IMR-90 (cell line): ENCODE measurements around the gene UBR4. TPM values are rescaled to one million over a fixed set of nuclear protein-coding genes. Genes with fewer than 3 reads are reported as not detected.

Experiments
- ATAC-seq: fragments of 200-7000 bp; cut with Tn5 transposase; 2 replicates; pipeline ENCODE4 v1.9.1; 2020; ENCODE audit warnings: low read depth, mild to moderate bottlenecking, moderate library complexity
- BruUV-seq: library from RNA; stranded (reverse); fragments of 400-500 nt; replicated peaks from 2 replicates; lab custom pipeline; 2021; lab: Mats Ljungman, UMichigan
- CTCF ChIA-PET: fragments of 300-600 bp; formaldehyde crosslinking; extraction: SDS; loops from one replicate; lab custom pipeline; 2021; ENCODE audit warnings: antibody characterized with exemption; lab: Yijun Ruan, JAX
- POLR2A ChIA-PET: fragments of 300-600 bp; sonication (Branson Sonifier 250); formaldehyde crosslinking; loops from one replicate; lab custom pipeline; 2022; ENCODE audit warnings: antibody characterized with exemption; ENCODE audit not compliant: unreplicated experiment; lab: Charles Lee
- DNase-seq: peaks from one replicate; pipeline ENCODE4 v3.0.0; 2013
- H2AFZ ChIP-seq: replicated peaks from 2 replicates; pipeline ENCODE3; 2013; ENCODE audit warnings: low read length, mild to moderate bottlenecking; ENCODE audit not compliant: poor library complexity
- H2AK5ac ChIP-seq: 2 replicates; pipeline ENCODE4 v1.6.1; 2013; ENCODE audit warnings: low read depth, low read length, inconsistent platforms
- H2AK9ac ChIP-seq: replicated peaks from 2 replicates; pipeline ENCODE3; 2013; ENCODE audit warnings: mild to moderate bottlenecking, low read depth, low read length, moderate library complexity; ENCODE audit not compliant: poor library complexity
- H2BK120ac ChIP-seq: 2 replicates; pipeline ENCODE4 v1.6.1; 2013; ENCODE audit warnings: low read depth, low read length, inconsistent platforms
- H2BK15ac ChIP-seq: 3 replicates; pipeline ENCODE4 v1.6.1; 2013; ENCODE audit warnings: low read depth, low read length, inconsistent platforms
- H2BK20ac ChIP-seq: 2 replicates; pipeline ENCODE4 v1.6.1; 2013; ENCODE audit warnings: low read depth, mild to moderate bottlenecking, inconsistent platforms, low read length, moderate library complexity
- H2BK5ac ChIP-seq: 2 replicates; pipeline ENCODE4 v1.6.1; 2013; ENCODE audit warnings: mild to moderate bottlenecking, low read depth, low read length, inconsistent platforms; ENCODE audit not compliant: poor library complexity, severe bottlenecking
- H3K14ac ChIP-seq: replicated peaks from 2 replicates; pipeline ENCODE4 v1.6.1; 2013; ENCODE audit warnings: low read depth, low read length, inconsistent platforms
- H3K18ac ChIP-seq: 2 replicates; pipeline ENCODE4 v1.6.1; 2013; ENCODE audit warnings: low read depth, low read length, control low read depth
- H3K23ac ChIP-seq: 2 replicates; pipeline ENCODE4 v1.6.1; 2013; ENCODE audit warnings: low read depth, low read length, inconsistent platforms
- H3K27ac ChIP-seq: 2 replicates; pipeline ENCODE4 v1.5.1; 2013; ENCODE audit warnings: mild to moderate bottlenecking, control low read depth, low read length; ENCODE audit not compliant: insufficient read depth
- H3K27me3 ChIP-seq: 2 replicates; pipeline ENCODE4 v1.6.1; 2013; ENCODE audit warnings: low read length; ENCODE audit not compliant: control insufficient read depth, insufficient read depth
- H3K36me3 ChIP-seq: 2 replicates; pipeline ENCODE4 v1.6.1; 2013; ENCODE audit warnings: low read length, mixed read lengths; ENCODE audit not compliant: control insufficient read depth, insufficient read depth
- H3K4ac ChIP-seq: 2 replicates; pipeline ENCODE4 v1.6.1; 2013; ENCODE audit warnings: low read depth, low read length, inconsistent platforms
- H3K4me1 ChIP-seq: 2 replicates; pipeline ENCODE4 v1.6.1; 2013; ENCODE audit warnings: low read length, mixed read lengths; ENCODE audit not compliant: control insufficient read depth, insufficient read depth
- H3K4me2 ChIP-seq: 2 replicates; pipeline ENCODE4 v1.6.1; 2013; ENCODE audit warnings: low read depth, mild to moderate bottlenecking, control low read depth, low read length, moderate library complexity
- H3K4me3 ChIP-seq: 2 replicates; pipeline ENCODE4 v1.5.1; 2013; ENCODE audit warnings: low read depth, mild to moderate bottlenecking, control low read depth, low read length, moderate library complexity; ENCODE audit not compliant: insufficient read depth
- H3K56ac ChIP-seq: 2 replicates; pipeline ENCODE4 v1.6.1; 2013; ENCODE audit warnings: low read length, inconsistent platforms; ENCODE audit not compliant: insufficient read depth; ENCODE audit errors: extremely low read depth
- H3K79me1 ChIP-seq, 2 experiments: 2 replicates each; pipeline ENCODE4 v1.6.1; 2013; ENCODE audit warnings: low read length in 2 of 2, inconsistent platforms in 1 of 2, low read depth in 1 of 2
- H3K9ac ChIP-seq: 2 replicates; pipeline ENCODE4 v1.6.1; 2013; ENCODE audit warnings: low read depth, low read length, control low read depth
- H3K9me1 ChIP-seq: 2 replicates; pipeline ENCODE4 v1.6.1; 2013; ENCODE audit warnings: low read length, inconsistent platforms; ENCODE audit not compliant: insufficient read depth
- H3K9me3 ChIP-seq: 2 replicates; pipeline ENCODE4 v1.6.1; 2013; ENCODE audit warnings: low read length; ENCODE audit not compliant: control insufficient read depth, insufficient read depth
- H4K20me1 ChIP-seq: 2 replicates; pipeline ENCODE4 v1.6.1; 2013; ENCODE audit warnings: low read length, inconsistent platforms; ENCODE audit not compliant: insufficient read depth
- H4K5ac ChIP-seq: 2 replicates; pipeline ENCODE4 v1.6.1; 2013; ENCODE audit warnings: mild to moderate bottlenecking, low read depth, low read length, control low read depth
- H4K8ac ChIP-seq, 2 experiments: 2 replicates each; pipeline ENCODE4 v1.6.1; 2013; ENCODE audit warnings: low read depth in 2 of 2, low read length in 2 of 2, control low read depth in 1 of 2, inconsistent platforms in 1 of 2
- H4K91ac ChIP-seq: 2 replicates; pipeline ENCODE4 v1.6.1; 2013; ENCODE audit warnings: low read depth, low read length, inconsistent platforms; ENCODE audit not compliant: insufficient read depth
- MAZ ChIP-seq: IDR thresholded peaks from 2 replicates; pipeline ENCODE4 v1.6.1; 2012; ENCODE audit warnings: low read depth, mild to moderate bottlenecking, low read length, improper control_type of control experiment, moderate library complexity, borderline replicate concordance
- RAD21 ChIP-seq: IDR thresholded peaks from 2 replicates; pipeline ENCODE4 v1.6.1; 2012; ENCODE audit warnings: low read length, improper control_type of control experiment
- RCOR1 ChIP-seq: IDR thresholded peaks from 2 replicates; pipeline ENCODE4 v1.6.1; 2012; ENCODE audit warnings: mild to moderate bottlenecking, low read length, improper control_type of control experiment; ENCODE audit not compliant: insufficient replicate concordance
- WGBS, 2 experiments: methylation state at CpG; one replicate each; pipeline versions ENCODE4 v1.1.5 to v1.1.7; 2013; ENCODE audit warnings: missing lambda C conversion rate in 2 of 2; ENCODE audit not compliant: insufficient read length in 1 of 2; ENCODE audit errors: extremely low coverage in 2 of 2; 5-methylcytosine and 5-hydroxymethylcytosine counted together
- dilution Hi-C: fragments of 300-500 bp; cut with HindIII; formaldehyde crosslinking; loops from one replicate; pipeline ENCODE4 v1.14.3; 2018; ENCODE audit warnings: low sequenced_read_pairs; ENCODE audit not compliant: unreplicated experiment
- in situ Hi-C: fragments of 300-500 bp; cut with MboI; formaldehyde crosslinking; loops from 3 replicates; pipeline ENCODE4 v1.14.3; 2019; ENCODE audit warnings: low sequenced_read_pairs, inconsistent platforms, mixed read lengths
- intact Hi-C: fragments of 100-400 bp; cut with micrococcal nuclease; formaldehyde crosslinking; loops from 2 replicates; pipeline ENCODE4 v1.10.0; 2022
- polyA plus RNA-seq, 3 experiments: library from polyadenylated mRNA; depleted of rRNA; stranded (reverse); fragments of >200 nt; gene quantifications; 2 replicates each; pipeline ENCODE4 v1.2.3, GENCODE V29; 2012; ENCODE audit warnings: low replicate concordance in 1 of 3
- total RNA-seq: library from RNA; depleted of rRNA; stranded (reverse); fragments of >200 nt; gene quantifications from 2 replicates; pipeline ENCODE4 v1.2.3, GENCODE V29; 2012

The UBR4 gene
- total and polyA plus RNA-seq, 2 of the 4 experiments (the other 2 are of a cell fraction), result 87.8 to 121 TPM

DNA sequence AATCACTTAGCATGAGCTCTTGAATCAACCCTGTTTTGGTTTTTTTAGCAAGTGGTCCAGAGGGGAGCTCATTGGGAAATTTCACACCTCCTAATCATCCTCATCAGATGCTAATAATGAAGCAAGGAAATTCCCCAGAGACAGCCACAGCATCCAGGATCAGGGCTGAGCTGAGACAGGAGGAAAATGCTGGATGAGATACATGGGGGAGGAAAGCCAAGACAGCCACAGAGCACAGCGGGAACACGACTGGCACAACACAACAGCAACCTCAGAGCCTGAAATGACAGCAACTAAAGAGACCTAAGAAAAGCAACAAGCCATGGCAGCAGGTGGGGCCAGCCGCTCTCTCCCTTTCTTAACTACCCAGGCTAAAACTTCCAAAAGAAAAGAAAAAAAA is 70.4 kb downstream of the UBR4 start:
- in situ Hi-C loops (no loop called here), dilution Hi-C loops (no loop called here), intact Hi-C loops (loop anchor here (10.0 kb wide), 1 partner anchor 45 kb away; no protein-coding TSS in a partner anchor)
- no peak overlapping the region for H4K91ac ChIP-seq
- H2AK9ac ChIP-seq, result no peak overlapping the region
- H3K14ac ChIP-seq, result no peak overlapping the region
- H3K4me2 ChIP-seq, result no peak overlapping the region
- H3K9me1 ChIP-seq, result no peaks in the 10 kb centered on the region
- H3K18ac ChIP-seq, result no peak overlapping the region
- H3K4ac ChIP-seq, result no peak overlapping the region
- no peak overlapping the region for H2BK5ac ChIP-seq
- H2BK15ac ChIP-seq, result no peak overlapping the region
- ChIA-PET POLR2A (no interaction called here), CTCF (no interaction called here)
- H4K20me1 ChIP-seq, result no peaks in the 10 kb centered on the region
- no peak overlapping the region for H3K9ac ChIP-seq
- ATAC-seq (no peak), DNase-seq (no peak)
- H4K8ac ChIP-seq, result no peak overlapping the region
- H3K23ac ChIP-seq, result no peak overlapping the region
- no peaks in the 10 kb centered on the region for H3K4me1 ChIP-seq
- H2BK20ac ChIP-seq, result no peak overlapping the region
- WGBS, 2 experiments, result no CpG with 5 or more reads among the region's 3 CpGs
- no peaks in the 10 kb centered on the region for H3K9me3 ChIP-seq
- H2AFZ ChIP-seq, result no peak overlapping the region
- H3K56ac ChIP-seq, result no peak overlapping the region
- H2AK5ac ChIP-seq, result no peak overlapping the region
- no peak overlapping the region for H3K4me3 ChIP-seq
- H3K36me3 ChIP-seq, result peaks cover 58% of the 10 kb centered on the region
- peaks cover 19 to 27% of the 10 kb centered on the region in 2 experiments for H3K79me1 ChIP-seq
- H2BK120ac ChIP-seq, result no peak overlapping the region
- no peak overlapping the region for H4K5ac ChIP-seq
- TF ChIP-seq RCOR1 (no peak), MAZ (no peak), RAD21 (no peak)
- BruUV-seq, result no TSS peak
- H3K27ac ChIP-seq, result no peak overlapping the region
- H3K27me3 ChIP-seq, result no peaks in the 10 kb centered on the region
